K562 (cell line): Measurements from ENCODE around the gene TCF25. TPM values are rescaled to one million over a fixed set of nuclear protein-coding genes. Genes with fewer than 3 reads are reported as not detected.

Experiments
- CSDE1 ChIP-seq, 2 experiments: fragments of 450-650 bp; IDR thresholded peaks; 2 replicates each; pipeline ENCODE4 v1.6.1; 2016; ENCODE audit warnings: mild to moderate bottlenecking in 1 of 2
- DIDO1 ChIP-seq: fragments of 450-650 bp; IDR thresholded peaks from 2 replicates; pipeline ENCODE4 v1.6.1; 2016; ENCODE audit warnings: low read depth, missing biosample characterization, missing genetic modification characterization
- DMBX1 ChIP-seq: fragments of 250-450 bp; sonication (Bioruptor Pico); IDR thresholded peaks from 2 replicates; pipeline ENCODE4 v1.8.0; 2022; ENCODE audit warnings: inconsistent platforms, mild to moderate bottlenecking, moderate library complexity, borderline replicate concordance
- KHSRP ChIP-seq: fragments of 450-650 bp; IDR thresholded peaks from 2 replicates; pipeline ENCODE4 v1.6.1; 2017
- MAFK ChIP-seq: IDR thresholded peaks from 2 replicates; pipeline ENCODE4 v1.6.1; 2011; ENCODE audit warnings: low read length, improper control_type of control experiment
- NUFIP1 ChIP-seq: fragments of 450-650 bp; IDR thresholded peaks from 2 replicates; pipeline ENCODE4 v1.6.1; 2018; ENCODE audit not compliant: partially characterized antibody
- RBM15 ChIP-seq: fragments of 200-400 bp; formaldehyde crosslinking; IDR thresholded peaks from 2 replicates; pipeline ENCODE4 v1.6.1; 2018; ENCODE audit warnings: mild to moderate bottlenecking, low read length, moderate library complexity; ENCODE audit not compliant: insufficient read depth
- SAFB2 ChIP-seq: fragments of 200-400 bp; formaldehyde crosslinking; IDR thresholded peaks from 2 replicates; pipeline ENCODE4 v1.6.1; 2018; ENCODE audit warnings: borderline replicate concordance, low read length, low read depth, moderate library complexity; ENCODE audit not compliant: severe bottlenecking
- polyA plus RNA-seq, 8 experiments: library from polyadenylated mRNA; depleted of rRNA in 4 of 8; stranded (reverse) in 5 of 8; unstranded in 3 of 8; fragments of >200 nt; fragmentation: Nextera tagmentation in 2 of 8; fragmentation: Illumina TruSeq in 1 of 8; extraction: Ambion mirVana in 2 of 8; extraction: Trizol in 1 of 8; gene quantifications; 2 replicates each; pipeline versions ENCODE4 v1.2.1 to v1.2.3, GENCODE V29; 2011 to 2014; ENCODE audit warnings: inconsistent platforms in 1 of 8, missing spikeins in 1 of 8
- total RNA-seq, 7 experiments: library from RNA; depleted of rRNA in 6 of 7; stranded (reverse); fragments of >200 nt in 6 of 7; fragmentation: Illumina TruSeq in 2 of 7; extraction: Trizol in 2 of 7; gene quantifications; 2 replicates each; pipeline versions ENCODE4 v1.2.1 to v1.2.3, GENCODE V29; 2011 to 2021; ENCODE audit warnings: low replicate concordance in 1 of 7
- TF ChIP-seq, protein P1 (sequence below), 2 experiments: IDR thresholded peaks; 2 replicates each; pipeline ENCODE4 v1.6.1; 2012; ENCODE audit warnings: improper control_type of control experiment in 2 of 2, low read depth in 2 of 2, low read length in 2 of 2, borderline replicate concordance in 1 of 2

The TCF25 gene
- total and polyA plus RNA-seq, 9 of the 15 experiments (the other 6 are each of a cell fraction or from before 2014, with no cell fraction given), result 9.0 to 154 (median 83.8) TPM

- no peak for TF ChIP-seq NUFIP1
- TF ChIP-seq DIDO1 (tag), result no peak
- TF ChIP-seq RBM15, result no peak
- no peak for TF ChIP-seq SAFB2
- no peak for TF ChIP-seq DMBX1
- no peak for TF ChIP-seq MAFK
- no peak for TF ChIP-seq CSDE1 (IDR thresholded peaks at IDR 0.05)
- TF ChIP-seq KHSRP, result no peak
- TF ChIP-seq, protein P1, sequence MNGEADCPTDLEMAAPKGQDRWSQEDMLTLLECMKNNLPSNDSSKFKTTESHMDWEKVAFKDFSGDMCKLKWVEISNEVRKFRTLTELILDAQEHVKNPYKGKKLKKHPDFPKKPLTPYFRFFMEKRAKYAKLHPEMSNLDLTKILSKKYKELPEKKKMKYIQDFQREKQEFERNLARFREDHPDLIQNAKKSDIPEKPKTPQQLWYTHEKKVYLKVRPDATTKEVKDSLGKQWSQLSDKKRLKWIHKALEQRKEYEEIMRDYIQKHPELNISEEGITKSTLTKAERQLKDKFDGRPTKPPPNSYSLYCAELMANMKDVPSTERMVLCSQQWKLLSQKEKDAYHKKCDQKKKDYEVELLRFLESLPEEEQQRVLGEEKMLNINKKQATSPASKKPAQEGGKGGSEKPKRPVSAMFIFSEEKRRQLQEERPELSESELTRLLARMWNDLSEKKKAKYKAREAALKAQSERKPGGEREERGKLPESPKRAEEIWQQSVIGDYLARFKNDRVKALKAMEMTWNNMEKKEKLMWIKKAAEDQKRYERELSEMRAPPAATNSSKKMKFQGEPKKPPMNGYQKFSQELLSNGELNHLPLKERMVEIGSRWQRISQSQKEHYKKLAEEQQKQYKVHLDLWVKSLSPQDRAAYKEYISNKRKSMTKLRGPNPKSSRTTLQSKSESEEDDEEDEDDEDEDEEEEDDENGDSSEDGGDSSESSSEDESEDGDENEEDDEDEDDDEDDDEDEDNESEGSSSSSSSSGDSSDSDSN (IDR thresholded peaks at IDR 0.05; ENCODE audit: borderline replicate concordance in 1 of 2, low read depth in 2 of 2, low read length in 2 of 2), result no peak
Measured at GRCh38 chr16:89918453-89919347, 45.3 kb downstream of the TCF25 start, which contains the start of gene MC1R (continued).
